GM18520 (cell line): ENCODE results near the gene BLID.

Experiments
- ATAC-seq: cut with Tn5 transposase; IDR thresholded peaks from one replicate; pipeline ENCODE4 v1.9.1; 2021; ENCODE audit not compliant: unreplicated experiment

Gene BLID

GRCh38 chr11:122115524-122116379 lies at the start of gene BLID:
TSS of gene BLID (minus strand) at chr11:122116215. CDS start at chr11:122115922, 293 bp downstream.
- ATAC-seq, result no peak

GRCh38 chr11:122163053-122163819 lies 47.2 kb upstream of the BLID start:
- no peak for ATAC-seq

GRCh38 chr11:122162095-122162494 lies 46.1 kb upstream of the BLID start:
- no peak for ATAC-seq

- no peak for ATAC-seq
These were observed 45.0 kb upstream of the BLID start for GRCh38 chr11:122160841-122161590.

GRCh38 chr11:122159861-122160260 lies 43.8 kb upstream of the BLID start:
- no peak for ATAC-seq

GRCh38 chr11:122159173-122159721 lies 43.2 kb upstream of the BLID start:
- no peak for ATAC-seq

GRCh38 chr11:122158171-122158570 lies 42.2 kb upstream of the BLID start:
- no peak for ATAC-seq

- no peak for ATAC-seq
These were observed 41.7 kb upstream of the BLID start for GRCh38 chr11:122157653-122158161.

GRCh38 chr11:122156940-122157382 lies 40.9 kb upstream of the BLID start:
- ATAC-seq, result no peak

GRCh38 chr11:122155765-122156527 lies 39.9 kb upstream of the BLID start:
- no peak for ATAC-seq

- no peak for ATAC-seq
These were observed 39.0 kb upstream of the BLID start for GRCh38 chr11:122154994-122155393.

- no peak for ATAC-seq
These were observed 38.2 kb upstream of the BLID start for GRCh38 chr11:122154227-122154626.

- no peak for ATAC-seq
These were observed 37.7 kb upstream of the BLID start for GRCh38 chr11:122153746-122154145.

GRCh38 chr11:122150216-122151124 lies 34.5 kb upstream of the BLID start:
- no peak for ATAC-seq

- no peak for ATAC-seq
These were observed 33.2 kb upstream of the BLID start for GRCh38 chr11:122149202-122149601.

- no peak for ATAC-seq
These were observed 30.5 kb upstream of the BLID start for GRCh38 chr11:122146475-122146874.

- ATAC-seq, result no peak
These were observed 29.8 kb upstream of the BLID start for GRCh38 chr11:122145715-122146274.

- no peak for ATAC-seq
These were observed 28.7 kb upstream of the BLID start for GRCh38 chr11:122144752-122145151.

GRCh38 chr11:122141725-122142124 lies 25.7 kb upstream of the BLID start:
- ATAC-seq, result no peak
